Skeletal muscle satellite cell (primary cell): Measurements from ENCODE around the gene CTCF.
"Not testable (repeated sequence)": the region's sequence is repeated elsewhere in the genome, so short reads cannot be mapped to it uniquely, and the experiment has no call there.

Experiments
- H3K27me3 ChIP-seq: 2 replicates; pipeline ENCODE4 v1.7.0; 2013; ENCODE audit warnings: low read length; ENCODE audit not compliant: control insufficient read depth, insufficient read depth
- H3K36me3 ChIP-seq: 2 replicates; pipeline ENCODE4 v1.7.0; 2013; ENCODE audit warnings: mild to moderate bottlenecking, control low read depth, low read length; ENCODE audit not compliant: insufficient read depth
- H3K4me1 ChIP-seq: 2 replicates; pipeline ENCODE4 v1.7.0; 2013; ENCODE audit warnings: low read length; ENCODE audit not compliant: control insufficient read depth, insufficient read depth
- H3K4me2 ChIP-seq: 2 replicates; pipeline ENCODE4 v1.7.0; 2013; ENCODE audit warnings: mild to moderate bottlenecking, low read length
- H3K4me3 ChIP-seq: 2 replicates; pipeline ENCODE4 v1.7.0; 2013; ENCODE audit warnings: low read length
- H3K9ac ChIP-seq: 2 replicates; pipeline ENCODE4 v1.7.0; 2013; ENCODE audit warnings: mild to moderate bottlenecking, low read depth, low read length, moderate library complexity
- H3K9me3 ChIP-seq: replicated peaks from 2 replicates; pipeline ENCODE4 v1.7.0; 2013; ENCODE audit warnings: mild to moderate bottlenecking, control low read depth, low read length

Gene CTCF

GRCh38 chr16:67526149-67526791 lies 36.1 kb upstream of the CTCF start:
- H3K9ac ChIP-seq = no peak overlapping the region
- H3K9me3 ChIP-seq = no peaks in the 10 kb centered on the region
- H3K36me3 ChIP-seq = no peaks in the 10 kb centered on the region
- H3K27me3 ChIP-seq = no peaks in the 10 kb centered on the region
- no peak overlapping the region for H3K4me2 ChIP-seq
- H3K4me1 ChIP-seq = peaks cover 27% of the 10 kb centered on the region
- no peak overlapping the region for H3K4me3 ChIP-seq

GRCh38 chr16:67528222-67528869 lies 34.0 kb upstream of the CTCF start, which contains the start of gene RIPOR1:
Gene RIPOR1, plus strand, starts transcription at chr16:67528829. Its CDS starts 9,618 bp downstream, at chr16:67538447.
- Histone ChIP-seq H3K36me3 (no peaks in the 10 kb centered on the region), H3K27me3 (no peaks in the 10 kb centered on the region), H3K4me2 (peak within 1 kb of the TSS; percentile 95), H3K9ac (peak within 1 kb of the TSS; percentile 91), H3K4me1 (peaks cover 30% of the 10 kb centered on the region), H3K9me3 (no peaks in the 10 kb centered on the region), H3K4me3 (peak within 1 kb of the TSS; percentile 83)

DNA sequence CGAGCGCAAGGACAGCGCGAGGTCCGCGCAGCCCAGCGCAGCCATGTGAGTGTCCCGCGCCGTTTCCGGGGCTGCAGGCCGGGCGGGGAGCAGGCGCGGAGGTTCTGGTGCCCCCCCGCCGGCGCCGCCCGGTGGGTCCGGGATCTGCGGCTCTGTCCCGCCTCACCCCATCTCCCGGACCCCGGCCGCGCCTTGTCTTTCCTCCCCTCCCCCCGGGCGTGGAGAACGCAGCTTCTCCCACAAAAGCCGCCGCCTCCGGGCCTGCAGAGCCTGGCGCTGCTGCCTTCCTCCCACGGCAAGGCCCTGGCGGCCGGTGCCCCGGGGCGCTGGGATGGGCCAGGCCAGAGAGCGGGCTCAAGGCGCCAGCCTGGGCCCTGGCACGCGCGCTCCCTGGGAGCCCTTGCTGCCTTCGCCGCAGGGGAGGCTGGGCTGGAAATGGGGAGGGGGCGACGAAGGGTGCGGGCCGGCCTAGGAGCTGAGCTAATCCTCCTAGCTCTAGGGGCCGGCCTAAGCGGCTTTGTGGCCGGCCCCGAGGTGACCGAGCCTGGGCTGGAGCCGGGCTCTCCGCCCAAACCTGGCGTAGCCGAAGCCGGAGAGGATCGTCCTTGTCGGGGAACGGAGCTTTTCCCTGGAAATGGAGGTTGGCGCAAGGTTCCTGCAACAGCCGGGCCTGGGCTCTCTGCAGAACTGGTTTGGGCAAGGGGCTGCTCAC lies 33.3 kb upstream of the CTCF start:
- Histone ChIP-seq H3K9ac (peak overlapping the region; percentile 91), H3K36me3 (no peaks in the 10 kb centered on the region), H3K27me3 (no peaks in the 10 kb centered on the region), H3K4me2 (peak overlapping the region; percentile 95), H3K9me3 (no peaks in the 10 kb centered on the region), H3K4me3 (peak overlapping the region; percentile 83), H3K4me1 (peaks cover 30% of the 10 kb centered on the region)

DNA sequence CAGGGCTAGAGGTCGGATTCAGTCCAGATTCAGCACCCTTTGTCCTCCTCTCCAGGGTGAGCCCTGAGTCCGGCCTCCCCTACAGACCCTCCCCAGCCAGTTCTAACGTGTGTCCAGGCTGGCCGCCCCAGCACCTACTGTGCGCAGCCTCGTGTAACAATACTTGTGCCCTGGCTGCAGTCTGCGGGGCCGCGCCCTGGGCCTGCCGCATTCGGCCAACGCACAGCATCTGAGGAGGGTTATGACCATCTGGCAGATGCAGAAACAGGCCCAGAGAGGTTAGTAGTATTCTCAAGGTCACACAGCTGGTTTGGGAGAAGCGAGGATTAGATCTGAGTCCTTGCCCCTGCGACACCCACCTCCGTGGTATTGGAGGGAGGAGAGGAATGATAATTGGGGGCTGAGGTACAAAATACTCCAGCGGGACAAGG lies 32.7 kb upstream of the CTCF start:
- Histone ChIP-seq H3K36me3 (no peaks in the 10 kb centered on the region), H3K4me1 (peaks cover 30% of the 10 kb centered on the region)

DNA sequence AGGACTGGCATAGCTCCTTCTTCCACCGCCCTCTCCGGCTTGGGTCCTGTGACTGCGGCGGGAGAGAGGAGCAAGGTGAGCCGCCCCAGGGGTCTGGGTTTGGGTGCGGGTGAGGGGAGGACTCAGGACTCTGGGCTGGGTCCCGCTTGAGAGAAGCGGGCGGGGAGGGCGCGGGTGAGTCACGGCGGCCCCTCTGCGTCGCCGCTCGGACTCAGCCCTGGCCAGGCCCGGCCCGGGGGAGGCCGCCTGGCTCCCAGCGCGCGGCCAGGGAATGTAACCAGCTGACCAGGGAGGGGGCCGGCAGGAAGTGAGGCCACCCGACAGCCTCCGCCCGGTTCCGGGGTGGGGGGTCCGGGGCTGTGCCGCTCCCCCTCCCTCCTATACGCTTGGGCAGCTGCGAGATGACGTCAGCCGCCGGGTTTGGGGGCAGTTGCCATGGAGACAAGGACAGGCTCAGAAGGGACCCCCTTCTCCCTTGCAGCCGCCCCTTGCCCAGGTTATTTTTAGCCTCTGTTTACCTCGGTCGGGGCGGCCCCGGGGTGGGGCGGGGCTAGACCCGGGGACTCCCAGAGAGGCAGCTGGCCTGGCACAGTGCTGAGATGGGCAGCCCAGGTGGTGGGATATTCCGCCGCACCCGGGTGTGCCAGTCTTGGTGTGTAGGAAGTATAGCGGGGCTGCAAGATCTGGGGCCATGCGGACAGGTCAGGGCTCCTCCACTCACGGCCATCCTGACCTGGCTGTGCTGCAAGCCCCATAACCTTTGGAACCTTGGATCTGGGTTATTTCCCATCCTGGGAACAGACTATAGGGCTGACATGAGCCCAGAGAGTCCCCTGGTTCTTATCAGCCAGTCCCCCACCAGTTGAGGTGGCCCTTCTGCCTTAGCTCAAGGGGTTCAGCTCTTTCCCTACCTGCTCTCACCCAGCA lies 32.0 kb upstream of the CTCF start:
- H3K4me1 ChIP-seq = peaks cover 30% of the 10 kb centered on the region
- H3K36me3 ChIP-seq = peaks cover 3% of the 10 kb centered on the region
- peak overlapping the region; percentile 91 for H3K9ac ChIP-seq
- H3K4me3 ChIP-seq = peak overlapping the region; percentile 83
- peak overlapping the region; percentile 95 for H3K4me2 ChIP-seq
- no peaks in the 10 kb centered on the region for H3K9me3 ChIP-seq
- no peaks in the 10 kb centered on the region for H3K27me3 ChIP-seq

More for the DNA sequence above, 32.7 kb upstream of the CTCF start:
- H3K4me2 ChIP-seq = peak overlapping the region; percentile 95
- no peaks in the 10 kb centered on the region for H3K27me3 ChIP-seq
- H3K9ac ChIP-seq = peak overlapping the region; percentile 91
- peak overlapping the region; percentile 83 for H3K4me3 ChIP-seq
- no peaks in the 10 kb centered on the region for H3K9me3 ChIP-seq

DNA sequence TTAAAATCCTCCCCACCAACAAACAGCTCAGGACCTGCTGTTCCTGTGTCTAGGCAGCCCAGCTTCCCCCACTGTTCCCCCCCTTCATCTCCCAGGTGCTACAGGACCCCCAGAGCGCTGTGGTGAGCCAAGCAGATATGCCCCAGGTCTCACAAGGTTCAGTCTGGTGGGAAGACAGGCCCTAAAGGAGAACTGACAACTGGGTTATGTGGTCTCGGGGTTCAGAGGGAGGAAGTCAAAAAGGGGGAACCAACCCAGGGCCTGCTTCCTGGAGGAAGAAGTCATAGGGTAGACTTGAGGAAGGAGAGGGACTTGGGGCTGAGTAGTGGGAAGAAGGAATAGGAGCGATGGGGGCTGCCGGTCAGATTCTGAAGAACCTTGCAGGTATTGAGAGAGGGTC lies 31.1 kb upstream of the CTCF start:
- H3K36me3 ChIP-seq = peaks cover 3% of the 10 kb centered on the region
- no peaks in the 10 kb centered on the region for H3K9me3 ChIP-seq
- H3K4me3 ChIP-seq = peak overlapping the region; percentile 83
- peaks cover 30% of the 10 kb centered on the region for H3K4me1 ChIP-seq
- no peaks in the 10 kb centered on the region for H3K27me3 ChIP-seq
- peak overlapping the region; percentile 33 for H3K9ac ChIP-seq
- peak overlapping the region; percentile 95 for H3K4me2 ChIP-seq

DNA sequence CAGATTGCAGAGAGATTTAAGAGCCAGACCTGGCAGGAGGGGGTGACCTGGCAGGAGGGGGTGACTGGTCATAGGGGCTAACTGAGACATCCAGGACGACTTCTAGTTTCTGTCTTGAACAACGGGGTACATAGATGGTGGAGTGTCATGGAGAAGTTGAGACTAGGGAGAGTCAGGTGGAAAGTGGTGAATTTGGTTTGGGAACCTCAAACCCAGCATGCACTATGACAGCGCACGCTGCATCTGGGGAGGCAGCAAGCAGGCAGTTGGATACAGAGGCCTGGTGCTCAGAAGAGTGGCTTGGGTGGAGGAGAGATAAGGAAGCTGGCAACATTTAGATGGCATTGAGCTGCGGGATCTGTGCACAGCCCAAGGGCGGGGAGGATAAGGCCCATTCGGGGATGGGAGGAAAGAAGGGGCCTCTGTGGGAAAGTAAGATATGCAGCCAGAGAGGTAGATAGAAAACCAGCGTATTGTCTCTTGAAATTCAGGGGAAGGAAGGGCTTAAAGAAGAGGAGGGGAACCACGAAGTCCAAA lies 29.2 kb upstream of the CTCF start:
- H3K4me1 ChIP-seq = peaks cover 22% of the 10 kb centered on the region
- no peak overlapping the region for H3K4me2 ChIP-seq
- no peaks in the 10 kb centered on the region for H3K27me3 ChIP-seq
- no peak overlapping the region for H3K9ac ChIP-seq
- no peak overlapping the region for H3K4me3 ChIP-seq
- peaks cover 3% of the 10 kb centered on the region for H3K36me3 ChIP-seq
- H3K9me3 ChIP-seq = no peaks in the 10 kb centered on the region

- peaks cover 25% of the 10 kb centered on the region for H3K4me1 ChIP-seq
- H3K4me3 ChIP-seq, H3K27me3 ChIP-seq, H3K9me3 ChIP-seq, H3K9ac ChIP-seq, H3K36me3 ChIP-seq, H3K4me2 ChIP-seq: not testable (repeated sequence)
These were observed 28.3 kb upstream of the CTCF start for GRCh38 chr16:67533987-67534386.

- Histone ChIP-seq H3K4me2 (no peak overlapping the region), H3K4me3 (no peak overlapping the region), H3K27me3 (no peaks in the 10 kb centered on the region), H3K9ac (no peak overlapping the region), H3K9me3 (no peaks in the 10 kb centered on the region), H3K4me1 (peaks cover 25% of the 10 kb centered on the region), H3K36me3 (peaks cover 13% of the 10 kb centered on the region)
These were observed 27.9 kb upstream of the CTCF start for GRCh38 chr16:67534431-67534830.

DNA sequence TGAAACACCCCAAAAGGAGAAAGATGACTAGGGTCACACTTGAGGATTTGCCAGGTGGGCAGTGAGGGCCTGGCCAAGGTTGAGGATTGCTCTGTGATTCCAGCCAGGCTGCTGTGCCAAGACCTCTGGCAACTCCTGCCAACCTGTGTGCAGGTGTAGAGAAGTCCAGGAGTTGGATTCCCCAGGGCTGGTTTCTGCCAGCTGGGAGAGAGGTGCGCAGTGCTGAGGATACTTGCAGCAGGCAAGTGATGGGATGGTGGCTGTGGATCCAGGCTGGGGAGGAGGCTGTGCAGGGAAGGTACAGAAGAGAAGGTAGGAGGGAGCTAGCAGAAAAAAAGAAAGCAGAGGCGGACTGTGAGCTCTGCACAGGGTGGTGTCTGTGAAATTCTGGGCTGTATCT lies 27.1 kb upstream of the CTCF start:
- no peak overlapping the region for H3K9ac ChIP-seq
- H3K36me3 ChIP-seq = peaks cover 21% of the 10 kb centered on the region
- H3K4me3 ChIP-seq = no peak overlapping the region
- peaks cover 25% of the 10 kb centered on the region for H3K4me1 ChIP-seq
- H3K27me3 ChIP-seq = no peaks in the 10 kb centered on the region
- no peak overlapping the region for H3K4me2 ChIP-seq
- no peaks in the 10 kb centered on the region for H3K9me3 ChIP-seq

DNA sequence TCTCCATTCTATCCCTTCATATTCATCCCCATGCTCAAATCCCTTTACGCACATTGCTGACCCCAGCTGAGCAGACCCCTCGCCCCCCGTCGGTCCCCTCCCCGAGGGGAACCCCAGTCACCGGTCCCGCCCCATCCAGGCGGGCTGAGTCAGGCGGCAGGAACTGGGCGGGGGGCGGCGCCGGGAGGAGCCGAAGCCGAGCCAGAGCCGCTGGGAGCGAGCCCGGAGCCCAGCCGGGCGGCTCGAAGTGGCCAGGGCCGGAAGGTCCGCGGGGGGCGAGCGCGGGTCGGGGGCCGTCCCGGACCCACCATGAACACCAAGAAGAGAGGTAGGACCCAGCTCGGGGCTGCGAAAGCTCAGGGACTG lies 25.1 kb upstream of the CTCF start:
- peaks cover 22% of the 10 kb centered on the region for H3K4me1 ChIP-seq
- no peaks in the 10 kb centered on the region for H3K9me3 ChIP-seq

More for the DNA sequence above, 25.1 kb upstream of the CTCF start:
- peak overlapping the region; percentile 90 for H3K9ac ChIP-seq
- H3K4me2 ChIP-seq = peak overlapping the region; percentile 98
- H3K36me3 ChIP-seq = peaks cover 41% of the 10 kb centered on the region
- H3K27me3 ChIP-seq = no peaks in the 10 kb centered on the region
- H3K4me3 ChIP-seq = peak overlapping the region; percentile 86
